ENCODE results near the gene G6PC3. TPM values are rescaled to one million over a fixed set of nuclear protein-coding genes. Genes with fewer than 3 reads are reported as not detected.

The G6PC3 gene
- polyA plus RNA-seq, 1 of the 3 experiments (the other 2 are of a cell fraction) = 166 TPM

Small RNA genes lying within 50 kb of the gene (small RNA-seq; reads per million reads assigned to genes)
- gene RF00012 = 0 reads per million in 7 experiments

Other genes with a start within 250 kb of the G6PC3 start
- gene MPP3, start 237.6 kb upstream of the G6PC3 start, polyA plus RNA-seq (2012; rRNA removed) = 12.5 and 14.1 TPM in 2 replicates
- not detected in 2 replicates for gene CD300LG, start 223.6 kb upstream of the G6PC3 start, polyA plus RNA-seq (2012; rRNA removed)
- gene MPP2, start 163.2 kb upstream of the G6PC3 start, polyA plus RNA-seq (2012; rRNA removed) = 8.1 and 8.3 TPM in 2 replicates
- gene PPY, start 128.3 kb upstream of the G6PC3 start, polyA plus RNA-seq (2012; rRNA removed) = not detected in 2 replicates
- gene PYY, start 116.8 kb upstream of the G6PC3 start, polyA plus RNA-seq (2012; rRNA removed) = 0.10 and 0.21 TPM in 2 replicates
- 1.6 and 1.7 TPM in 2 replicates for gene NAGS, start 66.1 kb upstream of the G6PC3 start, polyA plus RNA-seq (2012; rRNA removed)
- gene TMEM101, start 55.8 kb upstream of the G6PC3 start, polyA plus RNA-seq (2012; rRNA removed) = 62.9 and 63.6 TPM in 2 replicates
- gene LSM12, start 4.1 kb upstream of the G6PC3 start, polyA plus RNA-seq (2012; rRNA removed) = 26.6 and 31.3 TPM in 2 replicates
- gene HDAC5, start 52.9 kb downstream of the G6PC3 start, polyA plus RNA-seq (2012; rRNA removed) = 19.0 and 21.0 TPM in 2 replicates
- 3.2 and 4.0 TPM in 2 replicates for gene HROB, start 71.2 kb downstream of the G6PC3 start, polyA plus RNA-seq (2012; rRNA removed)
- not detected in 2 replicates for gene ASB16, start 100.0 kb downstream of the G6PC3 start, polyA plus RNA-seq (2012; rRNA removed)
- 49.5 and 62.2 TPM in 2 replicates for gene TMUB2, start 116.2 kb downstream of the G6PC3 start, polyA plus RNA-seq (2012; rRNA removed)
- 47.7 and 57.9 TPM in 2 replicates for gene ATXN7L3, start 129.1 kb downstream of the G6PC3 start, polyA plus RNA-seq (2012; rRNA removed)
- gene UBTF, start 148.9 kb downstream of the G6PC3 start, polyA plus RNA-seq (2012; rRNA removed) = 33.4 and 37.2 TPM in 2 replicates
- not detected in 2 replicates for gene SLC4A1, start 197.4 kb downstream of the G6PC3 start, polyA plus RNA-seq (2012; rRNA removed)
- gene RUNDC3A, start 237.9 kb downstream of the G6PC3 start, polyA plus RNA-seq (2012; rRNA removed) = 8.9 and 11.0 TPM in 2 replicates